GM23338 (cell line): Measurements from ENCODE around the gene POLD4. TPM values are rescaled to one million over a fixed set of nuclear protein-coding genes. Genes with fewer than 3 reads are reported as not detected.

ENCODE experiments used
- ATAC-seq: fragments of 200-7000 bp; cut with Tn5 transposase; 3 replicates; pipeline ENCODE4 v1.9.1; 2020
- DNase-seq: peaks from one replicate; pipeline ENCODE4 v3.0.0-alpha.2; 2015; ENCODE audit warnings: low spot score
- H2AFZ ChIP-seq: fragments of 200-600 bp; sonication (generic); 2 replicates; pipeline ENCODE4 v1.8.0; 2016; ENCODE audit warnings: antibody characterized with exemption, mild to moderate bottlenecking, moderate library complexity
- H3F3A ChIP-seq: fragments of 200-600 bp; sonication (generic); replicated peaks from 2 replicates; pipeline ENCODE4 v1.8.0; 2017; ENCODE audit warnings: antibody characterized with exemption, mixed run types, low read depth
- H3K27ac ChIP-seq: fragments of 200-600 bp; sonication (generic); 2 replicates; pipeline ENCODE4 v1.6.1; 2016; ENCODE audit warnings: low read depth
- H3K27me3 ChIP-seq: fragments of 200-600 bp; sonication (generic); 2 replicates; pipeline ENCODE4 v1.8.0; 2016; ENCODE audit warnings: mild to moderate bottlenecking, mixed run types, moderate library complexity; ENCODE audit not compliant: insufficient read depth
- H3K36me3 ChIP-seq: fragments of 200-600 bp; sonication (generic); 2 replicates; pipeline ENCODE4 v1.8.0; 2016; ENCODE audit warnings: mild to moderate bottlenecking; ENCODE audit not compliant: insufficient read depth
- H3K4me1 ChIP-seq: fragments of 200-600 bp; sonication (generic); 2 replicates; pipeline ENCODE4 v1.8.0; 2016; ENCODE audit warnings: mild to moderate bottlenecking, moderate library complexity; ENCODE audit not compliant: insufficient read depth
- H3K4me2 ChIP-seq: fragments of 200-600 bp; sonication (generic); 2 replicates; pipeline ENCODE4 v1.7.1; 2017; ENCODE audit warnings: mixed run types
- H3K4me3 ChIP-seq: fragments of 200-600 bp; sonication (generic); 2 replicates; pipeline ENCODE4 v1.6.1; 2016; ENCODE audit warnings: mixed run types
- H3K79me2 ChIP-seq: fragments of 200-600 bp; sonication (generic); replicated peaks from 2 replicates; pipeline ENCODE4 v1.8.0; 2017; ENCODE audit warnings: mild to moderate bottlenecking; ENCODE audit not compliant: insufficient read depth
- H3K9me2 ChIP-seq: fragments of 200-600 bp; sonication (generic); 2 replicates; pipeline ENCODE4 v1.8.0; 2017; ENCODE audit not compliant: insufficient read depth
- H4K20me1 ChIP-seq: fragments of 200-600 bp; sonication (generic); replicated peaks from 2 replicates; pipeline ENCODE4 v1.8.0; 2017; ENCODE audit warnings: mild to moderate bottlenecking; ENCODE audit not compliant: insufficient read depth
- H3K27ac Mint-ChIP-seq: 2 replicates; pipeline ENCODE4 v1.8.0; 2020; ENCODE audit warnings: inconsistent platforms, mild to moderate bottlenecking, moderate library complexity, mixed read lengths
- H3K27me3 Mint-ChIP-seq: 3 replicates; pipeline ENCODE4 v1.8.0; 2022; ENCODE audit warnings: low read depth, mild to moderate bottlenecking, moderate library complexity, mixed read lengths, inconsistent platforms; ENCODE audit not compliant: insufficient read depth, poor library complexity
- H3K36me3 Mint-ChIP-seq: 3 replicates; pipeline ENCODE4 v1.8.0; 2021; ENCODE audit warnings: low read depth, mild to moderate bottlenecking, inconsistent platforms, moderate library complexity, mixed read lengths
- H3K4me1 Mint-ChIP-seq: 3 replicates; pipeline ENCODE4 v1.8.0; 2020; ENCODE audit warnings: mild to moderate bottlenecking, inconsistent platforms, mixed read lengths
- H3K4me3 Mint-ChIP-seq: 3 replicates; pipeline ENCODE4 v1.8.0; 2021; ENCODE audit warnings: moderate library complexity, mild to moderate bottlenecking, inconsistent platforms, mixed read lengths
- H3K9me3 Mint-ChIP-seq: 3 replicates; pipeline ENCODE4 v1.8.0; 2020; ENCODE audit warnings: moderate library complexity, mild to moderate bottlenecking, inconsistent platforms, mixed read lengths
- CTCF ChIP-seq, 2 experiments: fragments of 200-600 bp in 1 of 2; sonication (generic) in 1 of 2; conservative IDR thresholded peaks; 2 replicates each; pipeline versions ENCODE4 v1.5.1 to v1.6.1; 2016 to 2017; ENCODE audit warnings: antibody characterized with exemption in 2 of 2, low read depth in 2 of 2, mild to moderate bottlenecking in 2 of 2, moderate library complexity in 1 of 2
- EZH2 ChIP-seq: fragments of 200-600 bp; sonication (generic); IDR thresholded peaks from one replicate; pipeline ENCODE4 v1.8.0; 2017; ENCODE audit warnings: antibody characterized with exemption, mild to moderate bottlenecking, low read depth; ENCODE audit not compliant: unreplicated experiment
- NANOG ChIP-seq: IDR thresholded peaks from 2 replicates; pipeline ENCODE4 v1.6.1; 2016; ENCODE audit warnings: antibody characterized with exemption, borderline replicate concordance
- POLR2AphosphoS5 ChIP-seq: IDR thresholded peaks from 2 replicates; pipeline ENCODE4 v1.6.1; 2016; ENCODE audit warnings: antibody characterized with exemption, low read depth
- REST ChIP-seq: IDR thresholded peaks from one replicate; pipeline ENCODE4 v1.6.1; 2018; ENCODE audit warnings: antibody characterized with exemption; ENCODE audit not compliant: unreplicated experiment
- ZNF114 ChIP-seq: fragments of 250-450 bp; sonication (Bioruptor Pico); IDR thresholded peaks from 2 replicates; pipeline ENCODE4 v1.5.0; 2020; ENCODE audit warnings: mild to moderate bottlenecking, moderate library complexity
- polyA plus RNA-seq: library from polyadenylated mRNA; unstranded; fragments of >200 nt; fragmentation: Nextera tagmentation; extraction: Ambion mirVana; gene quantifications from 2 replicates; pipeline ENCODE4 v1.2.1, GENCODE V29; 2016
- total RNA-seq: library from RNA; depleted of rRNA; stranded (reverse); fragments of >200 nt; shearing (Covaris generic); gene quantifications from 2 replicates; pipeline ENCODE4 v1.2.3, GENCODE V29; 2014

The POLD4 gene
- total and polyA plus RNA-seq, 2 experiments from 2014 or later: 16.2 to 23.0 TPM

- Histone ChIP-seq H3K27ac (no peak within 1 kb of the TSS), H3F3A (peaks cover 4% of the 10 kb centered on the region; the same call in 1 of the 2 replicates), H3K4me1 (peaks cover 42% of the 10 kb centered on the region), H3K36me3 (no peaks in the 10 kb centered on the region), H4K20me1 (no peaks in the 10 kb centered on the region), H2AFZ (peak within 1 kb of the TSS; percentile 80), H3K9me2 (no peaks in the 10 kb centered on the region), H3K4me2 (peak within 1 kb of the TSS; percentile 98), H3K79me2 (no peaks in the 10 kb centered on the region), H3K4me3 (peak within 1 kb of the TSS; percentile 72), H3K27me3 (peaks cover 92% of the 10 kb centered on the region)
- ATAC-seq: peak; percentile 17
- Mint-ChIP-seq H3K4me1 (peaks cover 52% of the 10 kb centered on the region), H3K9me3 (no peaks in the 10 kb centered on the region), H3K36me3 (no peaks in the 10 kb centered on the region; the same call in 2 of the 3 replicates), H3K4me3 (peak within 1 kb of the TSS; percentile 80), H3K27me3 (peaks cover 47% of the 10 kb centered on the region), H3K27ac (peak within 1 kb of the TSS; percentile 67; the same call in 1 of the 2 replicates)
- DNase-seq: peak; percentile 83
- TF ChIP-seq EZH2 (peak; percentile 17), POLR2AphosphoS5 (no peak)
These were observed 19.8 kb upstream of the POLD4 start, which contains the start of gene CLCF1 for GRCh38 chr11:67372993-67373647. Gene CLCF1 (minus strand): TSS chr11:67373598. CDS start chr11:67373539, 59 bp downstream.

- no peaks in the 10 kb centered on the region for H3K9me2 ChIP-seq
- DNase-seq: peak; percentile 52
- Mint-ChIP-seq H3K36me3 (no peaks in the 10 kb centered on the region; the same call in 2 of the 3 replicates), H3K27me3 (peaks cover 48% of the 10 kb centered on the region), H3K9me3 (no peaks in the 10 kb centered on the region), H3K27ac (no peak overlapping the region), H3K4me1 (peaks cover 52% of the 10 kb centered on the region), H3K4me3 (peak overlapping the region; percentile 80)
- no peak overlapping the region for H3K27ac ChIP-seq
- ATAC-seq: peak; percentile 0; the same call in 2 of the 3 replicates
- no peaks in the 10 kb centered on the region for H4K20me1 ChIP-seq
- peaks cover 42% of the 10 kb centered on the region for H3K4me1 ChIP-seq
- no peaks in the 10 kb centered on the region for H3K36me3 ChIP-seq
- H2AFZ ChIP-seq: peak overlapping the region; percentile 89; the same call in 1 of the 2 replicates
- peaks cover 4% of the 10 kb centered on the region; the same call in 1 of the 2 replicates for H3F3A ChIP-seq
- H3K79me2 ChIP-seq: no peaks in the 10 kb centered on the region
- peak overlapping the region; percentile 72 for H3K4me3 ChIP-seq
- TF ChIP-seq ZNF114 (CRISPR knock-in tag) (no peak), EZH2 (no peak), CTCF (conservative IDR thresholded peaks at IDR 0.05; ENCODE audit: low read depth in 2 of 2) (no peak), NANOG (no peak), POLR2AphosphoS5 (no peak)
- H3K27me3 ChIP-seq: peaks cover 92% of the 10 kb centered on the region
- H3K4me2 ChIP-seq: peak overlapping the region; percentile 98
These were observed 19.1 kb upstream of the POLD4 start for GRCh38 chr11:67372321-67372992.

- ATAC-seq: peak; percentile 0; the same call in 1 of the 3 replicates
- Mint-ChIP-seq H3K9me3 (no peaks in the 10 kb centered on the region), H3K27me3 (peaks cover 44% of the 10 kb centered on the region), H3K4me1 (peaks cover 49% of the 10 kb centered on the region), H3K36me3 (no peaks in the 10 kb centered on the region; the same call in 2 of the 3 replicates), H3K27ac (no peak overlapping the region), H3K4me3 (peak overlapping the region; percentile 80)
- no peaks in the 10 kb centered on the region for H3K79me2 ChIP-seq
- peak; percentile 45 for DNase-seq
- peaks cover 41% of the 10 kb centered on the region for H3K4me1 ChIP-seq
- H4K20me1 ChIP-seq: no peaks in the 10 kb centered on the region
- H2AFZ ChIP-seq: peak overlapping the region; percentile 89; the same call in 1 of the 2 replicates
- no peaks in the 10 kb centered on the region for H3K36me3 ChIP-seq
- TF ChIP-seq EZH2: peak; percentile 58
- TF ChIP-seq REST: no peak
- H3K4me2 ChIP-seq: peak overlapping the region; percentile 87
- no peaks in the 10 kb centered on the region for H3K9me2 ChIP-seq
- H3F3A ChIP-seq: peaks cover 4% of the 10 kb centered on the region; the same call in 1 of the 2 replicates
- peak overlapping the region; percentile 72 for H3K4me3 ChIP-seq
- H3K27ac ChIP-seq: no peak overlapping the region
- peaks cover 88% of the 10 kb centered on the region for H3K27me3 ChIP-seq
These were observed 18.6 kb upstream of the POLD4 start for GRCh38 chr11:67371911-67372320.
